ENCODE measurements around the gene PLAA.

The PLAA gene

GRCh38 chr9:26971721-26972120, 24.7 kb upstream of the PLAA start:
- H2AFZ ChIP-seq (ENCODE audit: low read length): no peak overlapping the region
- H3K79me2 ChIP-seq (ENCODE audit: insufficient read depth, low read length): no peaks in the 10 kb centered on the region
- no peaks in the 10 kb centered on the region for H3K9me2 ChIP-seq (replicated peaks; ENCODE audit: low read depth, low read length)
- no peaks in the 10 kb centered on the region for H3K9me3 ChIP-seq (ENCODE audit: insufficient read depth, low read depth, low read length)
- no peaks in the 10 kb centered on the region for H3F3A ChIP-seq (ENCODE audit: low read depth)
- H3K36me3 ChIP-seq (ENCODE audit: insufficient read depth, low read length): no peaks in the 10 kb centered on the region
- H3K9ac ChIP-seq (ENCODE audit: low read depth, low read length, poor library complexity, severe bottlenecking): no peak overlapping the region
- H3K4me2 ChIP-seq (ENCODE audit: low read depth, low read length, poor library complexity, severe bottlenecking): no peak overlapping the region
- H3K4me3 ChIP-seq (ENCODE audit: low read length, poor library complexity, severe bottlenecking): no peak overlapping the region
- H3K27me3 ChIP-seq (ENCODE audit: insufficient read depth, low read length, poor library complexity, severe bottlenecking): no peaks in the 10 kb centered on the region
- no peaks in the 10 kb centered on the region for H4K20me1 ChIP-seq (ENCODE audit: insufficient read depth, low read length, poor library complexity, severe bottlenecking)
- no peak for TF ChIP-seq EZH2phosphoT487 (IDR thresholded peaks at IDR 0.05; ENCODE audit: borderline replicate concordance)
- TF ChIP-seq, protein P1, sequence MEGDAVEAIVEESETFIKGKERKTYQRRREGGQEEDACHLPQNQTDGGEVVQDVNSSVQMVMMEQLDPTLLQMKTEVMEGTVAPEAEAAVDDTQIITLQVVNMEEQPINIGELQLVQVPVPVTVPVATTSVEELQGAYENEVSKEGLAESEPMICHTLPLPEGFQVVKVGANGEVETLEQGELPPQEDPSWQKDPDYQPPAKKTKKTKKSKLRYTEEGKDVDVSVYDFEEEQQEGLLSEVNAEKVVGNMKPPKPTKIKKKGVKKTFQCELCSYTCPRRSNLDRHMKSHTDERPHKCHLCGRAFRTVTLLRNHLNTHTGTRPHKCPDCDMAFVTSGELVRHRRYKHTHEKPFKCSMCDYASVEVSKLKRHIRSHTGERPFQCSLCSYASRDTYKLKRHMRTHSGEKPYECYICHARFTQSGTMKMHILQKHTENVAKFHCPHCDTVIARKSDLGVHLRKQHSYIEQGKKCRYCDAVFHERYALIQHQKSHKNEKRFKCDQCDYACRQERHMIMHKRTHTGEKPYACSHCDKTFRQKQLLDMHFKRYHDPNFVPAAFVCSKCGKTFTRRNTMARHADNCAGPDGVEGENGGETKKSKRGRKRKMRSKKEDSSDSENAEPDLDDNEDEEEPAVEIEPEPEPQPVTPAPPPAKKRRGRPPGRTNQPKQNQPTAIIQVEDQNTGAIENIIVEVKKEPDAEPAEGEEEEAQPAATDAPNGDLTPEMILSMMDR (conservative IDR thresholded peaks at IDR 0.05; ENCODE audit: low read length): no peak
- H3K4me1 ChIP-seq (ENCODE audit: insufficient read depth, low read length, poor library complexity, severe bottlenecking): no peaks in the 10 kb centered on the region

GRCh38 chr9:26956860-26957233, 9.8 kb upstream of the PLAA start:
- Histone ChIP-seq H3K9me2 (replicated peaks; ENCODE audit: low read depth, low read length) (no peaks in the 10 kb centered on the region), H3K4me3 (ENCODE audit: low read length, poor library complexity, severe bottlenecking) (peak overlapping the region; percentile 87), H2AFZ (ENCODE audit: low read length) (peak overlapping the region; percentile 98), H3K79me2 (ENCODE audit: insufficient read depth, low read length) (peaks cover 10% of the 10 kb centered on the region), H3K9me3 (ENCODE audit: insufficient read depth, low read depth, low read length) (no peaks in the 10 kb centered on the region), H3K4me2 (ENCODE audit: low read depth, low read length, poor library complexity, severe bottlenecking) (peak overlapping the region; percentile 74), H3F3A (ENCODE audit: low read depth) (no peaks in the 10 kb centered on the region), H3K36me3 (ENCODE audit: insufficient read depth, low read length) (no peaks in the 10 kb centered on the region), H3K9ac (ENCODE audit: low read depth, low read length, poor library complexity, severe bottlenecking) (peak overlapping the region; percentile 92), H3K4me1 (ENCODE audit: insufficient read depth, low read length, poor library complexity, severe bottlenecking) (peaks cover 20% of the 10 kb centered on the region), H4K20me1 (ENCODE audit: insufficient read depth, low read length, poor library complexity, severe bottlenecking) (no peaks in the 10 kb centered on the region), H3K27me3 (ENCODE audit: insufficient read depth, low read length, poor library complexity, severe bottlenecking) (no peaks in the 10 kb centered on the region)
- no peak for TF ChIP-seq EZH2phosphoT487 (IDR thresholded peaks at IDR 0.05; ENCODE audit: borderline replicate concordance)
- TF ChIP-seq, protein P1 (conservative IDR thresholded peaks at IDR 0.05; ENCODE audit: low read length): no peak

DNA sequence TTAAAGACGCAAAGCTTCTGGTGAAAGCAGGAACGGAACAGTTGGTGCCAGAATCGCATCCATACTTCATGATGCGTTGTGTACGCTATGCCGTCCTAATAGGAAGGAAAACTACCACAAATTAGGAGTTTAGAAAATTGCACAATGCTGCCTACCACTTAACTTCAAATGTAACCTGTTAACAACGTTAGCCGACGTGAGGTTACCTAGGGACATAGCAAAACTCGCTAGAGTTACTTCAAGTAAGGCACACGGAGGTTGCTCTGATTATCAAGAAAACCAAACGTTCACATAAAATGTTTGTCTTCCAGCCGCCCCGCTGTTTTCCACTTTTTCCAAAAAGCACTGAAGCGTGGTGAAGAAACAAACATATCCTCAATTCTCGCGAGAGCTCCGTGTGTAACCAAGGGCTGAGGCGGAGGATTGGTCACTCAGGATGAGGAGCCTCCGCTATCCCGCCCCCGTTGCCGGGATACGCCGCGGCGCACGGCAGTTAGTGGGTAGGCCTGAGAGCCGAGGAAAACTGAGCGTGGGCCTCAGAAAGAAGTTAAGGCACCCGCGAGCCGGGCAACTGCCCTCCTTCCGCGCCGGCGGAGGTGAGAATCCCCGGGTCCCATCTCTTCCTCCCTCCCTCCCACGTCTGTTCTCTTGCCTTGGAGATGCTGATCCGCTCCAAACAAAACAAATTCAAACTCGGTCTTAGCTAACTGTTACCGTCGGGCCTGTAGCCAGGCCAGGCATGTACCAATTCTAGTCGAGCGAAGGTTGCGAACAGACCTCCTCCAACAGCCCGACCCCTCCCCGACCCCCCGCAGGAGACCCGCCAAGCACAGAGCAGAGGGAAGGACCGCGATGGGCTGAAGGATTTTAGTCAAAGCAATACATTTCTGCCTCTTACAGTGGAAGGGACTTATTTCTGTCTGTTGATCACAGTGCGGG, 9.1 kb upstream of the PLAA start, which contains the start of gene IFT74:
Gene IFT74, plus strand, starts transcription at position 492 of the 939 bp plus-strand sequence. CDS start 5,556 bp downstream, outside the sequence.
- Histone ChIP-seq H2AFZ (ENCODE audit: low read length) (peak within 1 kb of the TSS; percentile 98), H3K9me2 (replicated peaks; ENCODE audit: low read depth, low read length) (no peaks in the 10 kb centered on the region), H3K36me3 (ENCODE audit: insufficient read depth, low read length) (no peaks in the 10 kb centered on the region), H3F3A (ENCODE audit: low read depth) (no peaks in the 10 kb centered on the region), H3K79me2 (ENCODE audit: insufficient read depth, low read length) (peaks cover 10% of the 10 kb centered on the region), H3K4me3 (ENCODE audit: low read length, poor library complexity, severe bottlenecking) (peak within 1 kb of the TSS; percentile 87), H3K9ac (ENCODE audit: low read depth, low read length, poor library complexity, severe bottlenecking) (peak within 1 kb of the TSS; percentile 92), H3K9me3 (ENCODE audit: insufficient read depth, low read depth, low read length) (no peaks in the 10 kb centered on the region), H3K4me2 (ENCODE audit: low read depth, low read length, poor library complexity, severe bottlenecking) (peak within 1 kb of the TSS; percentile 74), H3K27me3 (ENCODE audit: insufficient read depth, low read length, poor library complexity, severe bottlenecking) (peaks cover under 1% of the 10 kb centered on the region), H3K4me1 (ENCODE audit: insufficient read depth, low read length, poor library complexity, severe bottlenecking) (peaks cover 18% of the 10 kb centered on the region), H4K20me1 (ENCODE audit: insufficient read depth, low read length, poor library complexity, severe bottlenecking) (no peaks in the 10 kb centered on the region)
- no peak for TF ChIP-seq EZH2phosphoT487 (IDR thresholded peaks at IDR 0.05; ENCODE audit: borderline replicate concordance)
- TF ChIP-seq, protein P1 (conservative IDR thresholded peaks at IDR 0.05; ENCODE audit: low read length): no peak

Data from Loucy (cell line).